Suprapubic skin (tissue), 4 donors: ENCODE results near the gene EIF4E1B.

ENCODE experiments used
- CTCF ChIP-seq, 2 donors: fragments of 200-600 bp in 1 of 2; fragments of 450-650 bp in 1 of 2; sonication (generic) in 1 of 2; IDR thresholded peaks; one replicate each; pipeline ENCODE4 v1.5.1; 2016 to 2019; ENCODE audit warnings: antibody characterized with exemption in 2 of 2, mild to moderate bottlenecking in 1 of 2, moderate library complexity in 1 of 2
- EP300 ChIP-seq: sonication (generic); formaldehyde crosslinking; IDR thresholded peaks from one replicate; pipeline ENCODE4 v1.6.1; 2017; ENCODE audit warnings: antibody characterized with exemption
- POLR2A ChIP-seq, 2 donors: fragments of 450-650 bp; IDR thresholded peaks; one replicate each; pipeline ENCODE4 v1.6.1; 2017; ENCODE audit warnings: antibody characterized with exemption in 2 of 2, mild to moderate bottlenecking in 2 of 2, moderate library complexity in 2 of 2
- POLR2AphosphoS5 ChIP-seq, 3 donors: sonication (generic); formaldehyde crosslinking; IDR thresholded peaks; one replicate each; pipeline ENCODE4 v1.6.1; 2017; ENCODE audit warnings: antibody characterized with exemption in 3 of 3

- TF ChIP-seq CTCF (IDR thresholded peaks at IDR 0.05) (no peak), POLR2AphosphoS5 (IDR thresholded peaks at IDR 0.05) (no peak), POLR2A (IDR thresholded peaks at IDR 0.05) (no peak), EP300 (no peak)
Measured at GRCh38 chr5:176626876-176627236, 3.6 kb upstream of the EIF4E1B start.
